Panc1 (cell line): Measurements from ENCODE around the gene PRR29. TPM values are rescaled to one million over a fixed set of nuclear protein-coding genes. Genes with fewer than 3 reads are reported as not detected.
A peak's percentile ranks its signal among the peaks of the same experiment; 100 is the strongest.
"Not testable (repeated sequence)": the region's sequence is repeated elsewhere in the genome, so short reads cannot be mapped to it uniquely, and the experiment has no call there.

Source experiments
- ATAC-seq: fragments of 200-7000 bp; cut with Tn5 transposase; 2 replicates; pipeline ENCODE4 v1.9.1; 2020; ENCODE audit warnings: mild to moderate bottlenecking, moderate library complexity
- BruUV-seq: library from RNA; stranded (reverse); fragments of 400-500 nt; replicated peaks from 2 replicates; lab custom pipeline; 2021; lab: Mats Ljungman, UMichigan
- CTCF ChIA-PET: fragments of 300-600 bp; sonication (Branson Sonifier 250); formaldehyde crosslinking; loops from one replicate; lab custom pipeline; 2022; ENCODE audit warnings: antibody characterized with exemption; lab: Charles Lee
- POLR2A ChIA-PET: fragments of 300-600 bp; sonication (Branson Sonifier 250); formaldehyde crosslinking; loops from one replicate; lab custom pipeline; 2022; ENCODE audit warnings: antibody characterized with exemption; lab: Charles Lee
- DNase-seq: peaks from one replicate; pipeline ENCODE4 v3.0.0-alpha.2; 2010; ENCODE audit warnings: low read depth, low spot score
- H3K27ac ChIP-seq: 2 replicates; pipeline ENCODE4 v1.5.1; 2011; ENCODE audit warnings: mild to moderate bottlenecking, low read length, inconsistent platforms
- H3K27me3 ChIP-seq: fragments of 200-500 bp; sonication (Bioruptor generic); 2 replicates; pipeline ENCODE4 v1.6.0; 2014; ENCODE audit warnings: low read length, inconsistent platforms; ENCODE audit not compliant: control insufficient read depth, insufficient read depth
- H3K36me3 ChIP-seq: fragments of 200-500 bp; sonication (Bioruptor generic); 2 replicates; pipeline ENCODE4 v1.5.1; 2014; ENCODE audit warnings: inconsistent platforms, mild to moderate bottlenecking, low read length, moderate library complexity; ENCODE audit not compliant: control insufficient read depth, insufficient read depth
- H3K4me1 ChIP-seq: 2 replicates; pipeline ENCODE4 v1.5.1; 2011; ENCODE audit warnings: inconsistent platforms, mild to moderate bottlenecking, low read length, moderate library complexity; ENCODE audit not compliant: control insufficient read depth, insufficient read depth
- H3K4me3 ChIP-seq, 2 experiments: 2 replicates each; pipeline ENCODE4 v1.5.1; 2011 to 2012; ENCODE audit warnings: low read depth in 2 of 2, low read length in 2 of 2, mild to moderate bottlenecking in 2 of 2, inconsistent platforms in 1 of 2, moderate library complexity in 1 of 2
- H3K9me3 ChIP-seq: fragments of 200-500 bp; sonication (Bioruptor generic); 2 replicates; pipeline ENCODE4 v1.5.1; 2014; ENCODE audit warnings: low read depth, mild to moderate bottlenecking, inconsistent platforms, low read length, moderate library complexity; ENCODE audit not compliant: control insufficient read depth, insufficient read depth
- CTCF ChIP-seq: fragments of 450-650 bp; IDR thresholded peaks from 2 replicates; pipeline ENCODE4 v1.5.1; 2017; ENCODE audit warnings: mild to moderate bottlenecking
- POLR2AphosphoS5 ChIP-seq: IDR thresholded peaks from 2 replicates; pipeline ENCODE4 v1.6.1; 2012; ENCODE audit warnings: mild to moderate bottlenecking, low read depth, low read length, moderate library complexity
- REST ChIP-seq, 2 experiments: IDR thresholded peaks; 2 replicates each; pipeline ENCODE4 v1.6.1; 2011 to 2012; ENCODE audit warnings: low read depth in 2 of 2, control low read depth in 1 of 2, low read length in 1 of 2, mild to moderate bottlenecking in 1 of 2, moderate library complexity in 1 of 2; ENCODE audit not compliant: insufficient read depth in 1 of 2
- SIN3A ChIP-seq: IDR thresholded peaks from 2 replicates; pipeline ENCODE4 v1.6.1; 2012; ENCODE audit warnings: low read depth, mild to moderate bottlenecking, low read length, moderate library complexity, borderline replicate concordance; ENCODE audit not compliant: insufficient read depth
- TCF7L2 ChIP-seq: IDR thresholded peaks from 2 replicates; pipeline ENCODE4 v1.6.1; 2011; ENCODE audit warnings: mild to moderate bottlenecking, low read depth, low read length, inconsistent platforms
- in situ Hi-C: cut with HindIII; loops from 2 replicates; pipeline ENCODE4 v1.10.0; 2016; ENCODE audit warnings: low sequenced_read_pairs, low pct_unique_long_range_greater_than_20kb
- intact Hi-C: fragments of 100-400 bp; cut with micrococcal nuclease; formaldehyde crosslinking; loops from one replicate; pipeline ENCODE4 v1.10.0; 2022; ENCODE audit not compliant: unreplicated experiment
- total RNA-seq: library from RNA; stranded (reverse); gene quantifications from one replicate; pipeline ENCODE4 v1.2.1, GENCODE V29; 2021; ENCODE audit not compliant: unreplicated experiment

PRR29 gene
- total RNA-seq, 1 experiment from 2014 or later, result 0.10 TPM

GRCh38 chr17:64017381-64017980, 19.3 kb downstream of the PRR29 start:
- POLR2A ChIA-PET, result no interaction called here
- DNase-seq (no peak), ATAC-seq (no peak)
- no peaks in the 10 kb centered on the region for H3K36me3 ChIP-seq
- H3K9me3 ChIP-seq, result no peaks in the 10 kb centered on the region
- H3K27ac ChIP-seq, result no peak overlapping the region
- BruUV-seq, result no TSS peak
- in situ Hi-C loops, result no loop called here
- H3K4me3 ChIP-seq, result no peak overlapping the region
- intact Hi-C loops, result no loop called here
- H3K27me3 ChIP-seq, result no peaks in the 10 kb centered on the region; the same call in 1 of the 2 replicates
- CTCF ChIA-PET, result interaction anchor here (0.6 kb wide), 1 partner anchor 128 kb away, joined by 3 read pairs; no protein-coding TSS in a partner anchor
- no peaks in the 10 kb centered on the region for H3K4me1 ChIP-seq
- no peak for TF ChIP-seq TCF7L2
- TF ChIP-seq CTCF, result peak; percentile 2; the same call in 1 of the 2 replicates

- H3K27me3 ChIP-seq, H3K4me3 ChIP-seq, H3K36me3 ChIP-seq, POLR2A ChIA-PET, ATAC-seq, BruUV-seq, H3K9me3 ChIP-seq, in situ Hi-C loops, DNase-seq, intact Hi-C loops, H3K27ac ChIP-seq, H3K4me1 ChIP-seq: not testable (repeated sequence)
- CTCF ChIA-PET, result interaction anchor here (0.9 kb wide), 1 partner anchor 29 kb away, joined by 6 read pairs; no protein-coding TSS in a partner anchor
Measured at GRCh38 chr17:64019551-64019961, 21.4 kb downstream of the PRR29 start.

- CTCF ChIA-PET, result interaction anchor here (0.9 to 1.3 kb wide), 2 partner anchors 30 to 114 kb away, joined by 5 to 6 read pairs; no protein-coding TSS in a partner anchor
- no peaks in the 10 kb centered on the region for H3K36me3 ChIP-seq
- DNase-seq, result no peak
- no peaks in the 10 kb centered on the region for H3K9me3 ChIP-seq
- no peaks in the 10 kb centered on the region; the same call in 1 of the 2 replicates for H3K27me3 ChIP-seq
- POLR2A ChIA-PET, result no interaction called here
- in situ Hi-C loops (no loop called here), intact Hi-C loops (loop anchor here (10.0 kb wide), 1 partner anchor 105 kb away; the partner anchor contains the start of genes CSHL1 and GH1)
- no peak within 1 kb of the TSS for H3K27ac ChIP-seq
- no peak within 1 kb of the TSS for H3K4me3 ChIP-seq
- no peaks in the 10 kb centered on the region for H3K4me1 ChIP-seq
- TF ChIP-seq SIN3A, result no peak
- TF ChIP-seq REST (IDR thresholded peaks at IDR 0.05; ENCODE audit: insufficient read depth in 1 of 2, low read depth in 2 of 2, low read length in 1 of 2), result no peak
- no peak for TF ChIP-seq CTCF
- no peak for TF ChIP-seq TCF7L2
- TF ChIP-seq POLR2AphosphoS5, result no peak
- BruUV-seq, result no TSS peak
- ATAC-seq, result 0 out of 2 replicates have a peak, but pooled peaks have one; percentile 38
Measured at GRCh38 chr17:64020056-64020766, 22.1 kb downstream of the PRR29 start, which contains the start of gene ICAM2. Gene ICAM2, minus strand, starts transcription at chr17:64020633. Its CDS starts 13,942 bp downstream, at chr17:64006691.
